Ovary (tissue), 9 donors: ENCODE data around the gene SUGCT. TPM values are rescaled to one million over a fixed set of nuclear protein-coding genes. Genes with fewer than 3 reads are reported as not detected.

Source experiments
- DNase-seq, 5 donors: peaks; one replicate each; pipeline ENCODE4 v3.0.0-alpha.2; 2019 to 2020
- H3K27ac ChIP-seq, 2 donors: fragments of 200-600 bp; one replicate each; pipeline versions ENCODE4 v1.5.1 to v1.8.0; 2019 to 2022
- H3K27me3 ChIP-seq: fragments of 200-600 bp; one replicate; pipeline ENCODE4 v1.8.0; 2022
- H3K36me3 ChIP-seq: fragments of 200-600 bp; sonication (generic); one replicate; pipeline ENCODE4 v1.5.1; 2019
- H3K4me1 ChIP-seq: one replicate; pipeline ENCODE4 v1.8.1; 2013; ENCODE audit warnings: mild to moderate bottlenecking, moderate library complexity; ENCODE audit not compliant: insufficient read depth
- H3K4me3 ChIP-seq: fragments of 200-600 bp; sonication (generic); one replicate; pipeline ENCODE4 v1.5.1; 2017
- H3K9me3 ChIP-seq, 2 donors: fragments of 200-600 bp in 1 of 2; sonication (generic) in 1 of 2; one replicate each; pipeline versions ENCODE4 v1.5.1 to v1.8.1; 2013 to 2019; ENCODE audit warnings: mild to moderate bottlenecking in 1 of 2, moderate library complexity in 1 of 2
- EP300 ChIP-seq: sonication (generic); formaldehyde crosslinking; IDR thresholded peaks from one replicate; pipeline ENCODE4 v1.6.1; 2017; ENCODE audit warnings: antibody characterized with exemption
- POLR2A ChIP-seq: fragments of 450-650 bp; IDR thresholded peaks from one replicate; pipeline ENCODE4 v1.6.1; 2017; ENCODE audit warnings: antibody characterized with exemption, mild to moderate bottlenecking, moderate library complexity
- WGBS, 3 donors: extraction: QIAGEN DNeasy Blood & Tissue Kit in 1 of 3; methylation state at CpG; one replicate each; pipeline versions ENCODE4 v1.1.5 to v1.1.7; 2013 to 2017; 5-methylcytosine and 5-hydroxymethylcytosine counted together
- intact Hi-C, 4 donors: fragments of 100-400 bp; cut with DNase I; formaldehyde crosslinking; loops; one replicate each; pipeline versions ENCODE4 v1.11.0 to v1.15.1; 2022 to 2023
- polyA plus RNA-seq, 2 donors: library from polyadenylated mRNA; stranded (reverse); fragments of 200-250 nt in 1 of 2; fragments of 350-450 nt in 1 of 2; fragmentation: Illumina TruSeq in 1 of 2; extraction: RNeasy Lipid Tissue Mini Kit (QIAGEN cat#74804) in 1 of 2; gene quantifications; one replicate each; pipeline ENCODE4 v1.2.3, GENCODE V29; 2013 to 2014
- total RNA-seq, 7 donors: library from RNA; depleted of rRNA in 2 of 7; stranded (reverse); fragments of >200 nt in 2 of 7; fragmentation: NEBNext Ultra II Directional in 3 of 7; extraction: Animal tissue kit (Norgen Biotek cat#: 25700) in 3 of 7; gene quantifications; one replicate each; pipeline versions ENCODE4 v1.1.0 to v1.2.4, GENCODE V29; 2016 to 2023
- TF ChIP-seq, protein P1 (sequence below), 3 donors: fragments of 450-650 bp in 2 of 3; fragments of 200-600 bp in 1 of 3; IDR thresholded peaks; one replicate each; pipeline versions ENCODE4 v1.5.1 to v1.8.0; 2016 to 2022; ENCODE audit warnings: antibody characterized with exemption in 3 of 3, mild to moderate bottlenecking in 1 of 3
- donor health status: DM: no; HTN: no; CAD: no; lungs with moderate emphysema.
- donor health status: DM: no; HTN: no; CAD: no.
- donor health status: Bipolar disorder and iron deficiency.
- donor health status: DM: yes; HTN: yes; CAD: no.
- donor health status: DM: no; HTN: no; CAD: no.
- donor health status: DM: yes; HTN: yes; CAD: no.

Gene SUGCT
- total and polyA plus RNA-seq, 9 donors = 3.4 to 9.3 (median 7.8) TPM

DNA sequence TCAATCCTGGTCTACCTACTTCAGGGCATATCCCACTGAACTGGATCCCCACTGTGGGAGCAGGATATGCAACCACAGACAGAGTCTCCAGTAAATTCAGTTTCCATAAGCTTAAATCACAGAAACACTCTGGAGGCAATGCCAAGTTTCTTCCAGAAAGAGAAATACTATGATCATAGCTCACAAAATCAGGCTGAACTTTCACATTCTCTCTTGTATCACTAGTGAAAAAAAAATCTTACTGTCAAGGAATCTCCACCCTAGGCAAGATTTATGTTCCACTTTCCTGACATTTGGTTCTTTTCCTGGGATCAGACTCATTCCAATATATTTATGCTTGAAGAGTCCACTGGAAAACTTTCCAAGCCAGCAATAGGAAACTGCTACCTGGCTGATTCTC, 749.0 kb downstream of the SUGCT start:
- Histone ChIP-seq H3K4me1 (peaks cover 2% of the 10 kb centered on the region), H3K27ac (no peak overlapping the region), H3K9me3 (no peaks in the 10 kb centered on the region), H3K27me3 (no peaks in the 10 kb centered on the region), H3K36me3 (no peaks in the 10 kb centered on the region), H3K4me3 (no peak overlapping the region)
- DNase-seq = no peak
- TF ChIP-seq, protein P1, sequence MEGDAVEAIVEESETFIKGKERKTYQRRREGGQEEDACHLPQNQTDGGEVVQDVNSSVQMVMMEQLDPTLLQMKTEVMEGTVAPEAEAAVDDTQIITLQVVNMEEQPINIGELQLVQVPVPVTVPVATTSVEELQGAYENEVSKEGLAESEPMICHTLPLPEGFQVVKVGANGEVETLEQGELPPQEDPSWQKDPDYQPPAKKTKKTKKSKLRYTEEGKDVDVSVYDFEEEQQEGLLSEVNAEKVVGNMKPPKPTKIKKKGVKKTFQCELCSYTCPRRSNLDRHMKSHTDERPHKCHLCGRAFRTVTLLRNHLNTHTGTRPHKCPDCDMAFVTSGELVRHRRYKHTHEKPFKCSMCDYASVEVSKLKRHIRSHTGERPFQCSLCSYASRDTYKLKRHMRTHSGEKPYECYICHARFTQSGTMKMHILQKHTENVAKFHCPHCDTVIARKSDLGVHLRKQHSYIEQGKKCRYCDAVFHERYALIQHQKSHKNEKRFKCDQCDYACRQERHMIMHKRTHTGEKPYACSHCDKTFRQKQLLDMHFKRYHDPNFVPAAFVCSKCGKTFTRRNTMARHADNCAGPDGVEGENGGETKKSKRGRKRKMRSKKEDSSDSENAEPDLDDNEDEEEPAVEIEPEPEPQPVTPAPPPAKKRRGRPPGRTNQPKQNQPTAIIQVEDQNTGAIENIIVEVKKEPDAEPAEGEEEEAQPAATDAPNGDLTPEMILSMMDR (IDR thresholded peaks at IDR 0.05) = no peak
- TF ChIP-seq EP300 (no peak), POLR2A (no peak)
- intact Hi-C loops = no loop called here

DNA sequence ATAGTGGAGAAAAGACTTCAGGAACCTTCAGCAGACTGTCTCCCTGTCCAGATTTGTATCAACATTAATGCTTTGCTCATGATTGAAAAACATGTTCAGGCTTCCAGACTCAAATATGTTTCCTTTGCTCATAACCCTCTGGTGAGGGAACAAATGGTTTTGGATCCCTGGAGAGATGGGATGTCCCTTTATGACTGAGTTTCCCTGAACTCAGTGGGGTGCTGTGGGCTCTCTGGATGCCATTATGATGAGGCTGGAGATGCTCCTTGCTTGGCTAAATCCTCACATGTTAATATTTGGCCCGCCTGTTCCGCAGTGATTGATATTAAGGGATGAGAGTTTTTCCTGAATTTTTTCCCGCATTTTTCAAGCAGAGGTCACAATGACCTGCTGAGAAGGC, 749.4 kb downstream of the SUGCT start:
- WGBS, 3 donors = 72 to 83% (median 75%) methylated on average over 3 of the region's 3 CpGs
- no peaks in the 10 kb centered on the region for H3K27me3 ChIP-seq
- DNase-seq = no peak
- TF ChIP-seq EP300 (no peak), POLR2A (no peak)
- TF ChIP-seq, protein P1 (IDR thresholded peaks at IDR 0.05) = no peak
- no peaks in the 10 kb centered on the region for H3K36me3 ChIP-seq
- peaks cover 2% of the 10 kb centered on the region for H3K4me1 ChIP-seq
- H3K27ac ChIP-seq = no peak overlapping the region
- H3K4me3 ChIP-seq = no peak overlapping the region
- intact Hi-C loops = no loop called here
- H3K9me3 ChIP-seq = no peaks in the 10 kb centered on the region

DNA sequence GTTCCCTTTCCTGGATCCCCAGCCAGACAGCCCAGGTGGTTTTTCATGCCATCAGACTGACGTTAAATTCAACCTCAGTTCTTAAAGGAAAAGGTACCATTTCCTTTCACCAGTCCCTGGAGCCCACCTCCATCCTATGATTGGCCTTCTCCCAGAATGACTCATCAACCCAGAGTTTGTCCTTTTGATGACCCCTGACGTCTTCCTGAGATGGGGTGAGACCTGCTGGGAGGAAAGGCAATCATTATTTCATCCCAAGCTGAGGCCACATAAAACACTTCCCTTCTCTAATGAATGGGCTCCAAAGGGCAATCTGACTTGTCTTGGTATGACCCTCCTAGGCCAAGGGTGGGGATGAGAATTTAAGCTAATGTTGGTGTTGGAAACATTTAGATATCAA, 750.7 kb downstream of the SUGCT start:
- Histone ChIP-seq H3K4me3 (no peak overlapping the region), H3K9me3 (no peaks in the 10 kb centered on the region), H3K36me3 (no peaks in the 10 kb centered on the region), H3K4me1 (peaks cover 2% of the 10 kb centered on the region), H3K27me3 (no peaks in the 10 kb centered on the region), H3K27ac (no peak overlapping the region)
- TF ChIP-seq EP300 = no peak
- TF ChIP-seq, protein P1 (IDR thresholded peaks at IDR 0.05) = no peak
- TF ChIP-seq POLR2A = no peak
- WGBS, 3 donors = 53 to 60% (median 54%) methylated on average over 2 of the region's 2 CpGs
- no peak for DNase-seq
- intact Hi-C loops = no loop called here

DNA sequence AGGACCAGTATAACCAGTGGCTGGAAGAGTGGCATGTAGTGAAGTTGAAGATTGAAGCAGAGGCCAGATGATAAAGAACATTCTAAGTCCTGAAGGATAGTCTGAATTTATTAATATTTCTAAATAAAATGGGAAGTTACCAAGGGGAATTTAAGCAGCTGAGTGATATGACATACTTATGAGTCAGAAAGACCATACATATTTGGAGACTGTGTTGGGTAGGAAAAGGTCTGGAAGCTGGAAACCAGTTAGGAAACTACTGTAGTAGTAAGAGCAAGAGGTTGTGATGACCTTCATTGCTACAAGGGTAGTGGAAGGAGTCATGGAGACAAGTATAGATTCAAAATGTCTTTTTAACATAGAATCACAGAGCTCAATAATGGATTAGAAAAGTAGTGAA, 752.3 kb downstream of the SUGCT start:
- H3K27me3 ChIP-seq = no peaks in the 10 kb centered on the region
- no peaks in the 10 kb centered on the region for H3K36me3 ChIP-seq
- TF ChIP-seq POLR2A = no peak
- TF ChIP-seq EP300 = no peak
- TF ChIP-seq, protein P1 (IDR thresholded peaks at IDR 0.05) = no peak
- intact Hi-C loops = no loop called here
- peaks cover 2% of the 10 kb centered on the region for H3K4me1 ChIP-seq
- H3K27ac ChIP-seq = no peak overlapping the region
- no peak for DNase-seq
- no peaks in the 10 kb centered on the region for H3K9me3 ChIP-seq
- no peak overlapping the region for H3K4me3 ChIP-seq

DNA sequence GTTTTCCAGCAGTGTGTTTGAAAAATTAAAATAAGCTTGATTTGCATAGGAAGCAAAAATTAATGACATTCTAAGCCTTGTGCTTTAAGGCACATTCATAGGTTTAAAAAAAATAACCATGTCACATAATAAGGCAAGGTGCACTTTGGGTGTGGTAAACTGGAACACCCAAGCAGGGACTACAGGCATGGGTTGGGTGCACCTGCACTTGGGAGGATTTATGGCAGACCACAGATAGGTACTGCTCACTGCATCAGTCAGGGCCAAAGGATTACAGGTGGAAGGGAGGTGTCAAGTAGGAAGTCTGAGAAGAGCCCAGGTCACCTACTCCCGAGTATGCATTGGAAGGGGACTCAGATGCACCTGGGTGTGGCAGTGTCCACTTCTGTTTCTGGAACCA, 753.7 kb downstream of the SUGCT start:
- intact Hi-C loops = no loop called here
- no peak overlapping the region for H3K4me3 ChIP-seq
- WGBS, 3 donors = 63 to 74% (median 67%) methylated on average over 1 of the region's 1 CpG

More for the DNA sequence above, 753.7 kb downstream of the SUGCT start:
- no peaks in the 10 kb centered on the region for H3K9me3 ChIP-seq
- TF ChIP-seq, protein P1 (IDR thresholded peaks at IDR 0.05) = no peak
- TF ChIP-seq POLR2A (no peak), EP300 (no peak)
- DNase-seq = no peak
- H3K36me3 ChIP-seq = no peaks in the 10 kb centered on the region
- H3K4me1 ChIP-seq = no peaks in the 10 kb centered on the region
- H3K27me3 ChIP-seq = no peaks in the 10 kb centered on the region
- no peak overlapping the region for H3K27ac ChIP-seq
